Mammary epithelial cell (primary cell): ENCODE measurements around the gene HACD1.

Experiments
- EZH2 ChIP-seq: IDR thresholded peaks from 2 replicates; pipeline ENCODE4 v1.6.1; 2012; ENCODE audit warnings: low read length, inconsistent platforms, borderline replicate concordance
- TF ChIP-seq, protein P1 (sequence below), 2 donors: IDR thresholded peaks in 1 of 2; conservative IDR thresholded peaks in 1 of 2; 2 replicates each; pipeline ENCODE4 v1.5.1; 2011 to 2012; ENCODE audit warnings: inconsistent platforms in 2 of 2, low read length in 2 of 2, mild to moderate bottlenecking in 2 of 2, control low read depth in 1 of 2, low read depth in 1 of 2; ENCODE audit not compliant: insufficient read depth in 1 of 2; ENCODE audit errors: extremely low read depth in 1 of 2

DNA sequence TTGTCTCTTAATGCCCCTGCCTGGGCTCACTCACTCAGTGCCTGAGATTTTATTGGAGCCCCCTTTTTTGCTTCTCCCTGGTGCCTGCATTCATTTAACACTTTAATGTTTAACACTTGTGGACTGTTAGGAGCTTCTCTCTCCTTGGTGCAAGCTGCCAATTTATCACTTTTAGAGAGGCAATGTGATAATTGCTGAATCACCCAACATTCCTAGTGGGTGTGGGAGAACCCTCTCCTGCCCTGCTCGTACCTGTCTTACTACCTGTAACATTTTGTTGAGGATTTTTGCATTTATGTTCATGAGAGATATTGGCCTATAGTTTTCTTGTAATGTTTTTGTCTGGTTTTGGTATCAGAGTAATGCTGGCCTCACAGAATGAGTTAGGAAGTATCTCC lies 39.9 kb upstream of the HACD1 start:
- TF ChIP-seq, protein P1, sequence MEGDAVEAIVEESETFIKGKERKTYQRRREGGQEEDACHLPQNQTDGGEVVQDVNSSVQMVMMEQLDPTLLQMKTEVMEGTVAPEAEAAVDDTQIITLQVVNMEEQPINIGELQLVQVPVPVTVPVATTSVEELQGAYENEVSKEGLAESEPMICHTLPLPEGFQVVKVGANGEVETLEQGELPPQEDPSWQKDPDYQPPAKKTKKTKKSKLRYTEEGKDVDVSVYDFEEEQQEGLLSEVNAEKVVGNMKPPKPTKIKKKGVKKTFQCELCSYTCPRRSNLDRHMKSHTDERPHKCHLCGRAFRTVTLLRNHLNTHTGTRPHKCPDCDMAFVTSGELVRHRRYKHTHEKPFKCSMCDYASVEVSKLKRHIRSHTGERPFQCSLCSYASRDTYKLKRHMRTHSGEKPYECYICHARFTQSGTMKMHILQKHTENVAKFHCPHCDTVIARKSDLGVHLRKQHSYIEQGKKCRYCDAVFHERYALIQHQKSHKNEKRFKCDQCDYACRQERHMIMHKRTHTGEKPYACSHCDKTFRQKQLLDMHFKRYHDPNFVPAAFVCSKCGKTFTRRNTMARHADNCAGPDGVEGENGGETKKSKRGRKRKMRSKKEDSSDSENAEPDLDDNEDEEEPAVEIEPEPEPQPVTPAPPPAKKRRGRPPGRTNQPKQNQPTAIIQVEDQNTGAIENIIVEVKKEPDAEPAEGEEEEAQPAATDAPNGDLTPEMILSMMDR (conservative IDR thresholded peaks at IDR 0.05 in 1 of 2, IDR thresholded peaks at IDR 0.05 in 1 of 2; ENCODE audit: extremely low read depth in 1 of 2, insufficient read depth in 1 of 2, low read depth in 1 of 2, low read length in 2 of 2), result no peak
- TF ChIP-seq EZH2, result no peak
